D721Med (cell line): ENCODE data around the gene WFIKKN2.

Experiments
- DNase-seq: peaks from one replicate; pipeline ENCODE4 v3.0.0; 2011; ENCODE audit warnings: low spot score; ENCODE audit not compliant: insufficient read length
- FAIRE-seq: peaks from 2 replicates; lab custom pipeline; 2011; peaks lifted over from hg19 to GRCh38; lab: Jason Lieb, UNC
- TF ChIP-seq, protein P1 (sequence below): IDR thresholded peaks from 2 replicates; pipeline ENCODE4 v1.5.1; 2012; ENCODE audit warnings: mild to moderate bottlenecking, control low read depth; ENCODE audit not compliant: insufficient read depth; ENCODE audit errors: missing control alignments

Gene WFIKKN2

DNA sequence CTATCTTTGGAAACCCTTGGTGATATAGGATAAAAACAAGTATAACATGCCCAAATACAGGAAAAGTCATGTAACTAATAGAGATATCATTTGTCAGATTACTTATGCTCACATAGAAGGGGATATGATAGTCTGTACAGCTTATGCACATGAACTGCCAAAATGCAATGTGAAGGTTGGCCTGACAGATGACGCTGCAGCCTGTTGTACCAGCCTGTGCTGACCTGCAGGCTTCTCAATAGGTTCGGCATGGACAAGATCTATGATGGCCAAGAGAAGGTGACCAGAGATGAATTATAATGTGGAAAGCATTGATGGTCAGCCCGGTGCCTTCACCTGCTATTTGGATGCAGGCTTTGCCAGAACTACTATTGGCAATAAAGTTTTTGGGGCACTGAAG lies 12.7 kb downstream of the WFIKKN2 start:
- DNase-seq (no peak), FAIRE-seq (no peak)
- TF ChIP-seq, protein P1, sequence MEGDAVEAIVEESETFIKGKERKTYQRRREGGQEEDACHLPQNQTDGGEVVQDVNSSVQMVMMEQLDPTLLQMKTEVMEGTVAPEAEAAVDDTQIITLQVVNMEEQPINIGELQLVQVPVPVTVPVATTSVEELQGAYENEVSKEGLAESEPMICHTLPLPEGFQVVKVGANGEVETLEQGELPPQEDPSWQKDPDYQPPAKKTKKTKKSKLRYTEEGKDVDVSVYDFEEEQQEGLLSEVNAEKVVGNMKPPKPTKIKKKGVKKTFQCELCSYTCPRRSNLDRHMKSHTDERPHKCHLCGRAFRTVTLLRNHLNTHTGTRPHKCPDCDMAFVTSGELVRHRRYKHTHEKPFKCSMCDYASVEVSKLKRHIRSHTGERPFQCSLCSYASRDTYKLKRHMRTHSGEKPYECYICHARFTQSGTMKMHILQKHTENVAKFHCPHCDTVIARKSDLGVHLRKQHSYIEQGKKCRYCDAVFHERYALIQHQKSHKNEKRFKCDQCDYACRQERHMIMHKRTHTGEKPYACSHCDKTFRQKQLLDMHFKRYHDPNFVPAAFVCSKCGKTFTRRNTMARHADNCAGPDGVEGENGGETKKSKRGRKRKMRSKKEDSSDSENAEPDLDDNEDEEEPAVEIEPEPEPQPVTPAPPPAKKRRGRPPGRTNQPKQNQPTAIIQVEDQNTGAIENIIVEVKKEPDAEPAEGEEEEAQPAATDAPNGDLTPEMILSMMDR = no peak

DNA sequence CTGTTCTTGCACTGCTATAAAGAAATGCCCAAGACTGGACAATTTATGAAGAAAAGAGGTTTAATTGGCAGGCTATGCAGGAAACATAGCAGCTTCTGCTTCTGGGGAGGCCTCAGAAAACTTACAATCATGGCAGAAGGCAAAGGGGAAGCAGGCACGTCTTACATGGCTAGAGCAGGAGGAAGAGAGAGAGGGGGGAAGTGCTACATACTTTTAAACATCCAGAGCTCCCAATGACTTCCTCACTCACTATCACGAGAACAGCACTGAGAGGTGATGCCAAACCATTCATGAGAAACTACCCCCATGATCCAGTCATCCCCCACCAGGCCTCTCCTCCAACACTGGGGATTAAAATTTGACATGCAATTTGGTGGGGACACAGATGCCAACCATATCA lies 13.3 kb downstream of the WFIKKN2 start:
- no peak for FAIRE-seq
- TF ChIP-seq, protein P1 = no peak
- no peak for DNase-seq

DNA sequence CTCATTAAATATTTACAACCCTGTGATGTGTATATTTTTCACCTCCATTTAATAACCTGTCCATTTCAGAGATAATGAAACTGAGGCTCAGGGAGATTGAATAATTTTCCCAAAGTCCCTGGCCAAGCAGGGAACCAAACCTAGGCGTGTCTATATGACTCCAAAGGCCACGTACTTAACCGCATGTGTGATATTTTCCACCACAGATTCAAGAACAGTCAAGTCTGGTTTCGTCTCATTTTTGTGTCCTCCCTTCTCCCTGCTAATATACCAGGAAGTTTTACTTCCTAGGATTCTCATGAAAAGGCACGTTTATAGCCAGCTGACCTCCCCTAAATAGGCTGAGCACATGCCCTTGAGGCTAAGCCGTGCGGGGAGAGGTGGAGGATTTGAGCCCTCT lies 15.3 kb downstream of the WFIKKN2 start:
- DNase-seq (no peak), FAIRE-seq (no peak)
- TF ChIP-seq, protein P1 = no peak

DNA sequence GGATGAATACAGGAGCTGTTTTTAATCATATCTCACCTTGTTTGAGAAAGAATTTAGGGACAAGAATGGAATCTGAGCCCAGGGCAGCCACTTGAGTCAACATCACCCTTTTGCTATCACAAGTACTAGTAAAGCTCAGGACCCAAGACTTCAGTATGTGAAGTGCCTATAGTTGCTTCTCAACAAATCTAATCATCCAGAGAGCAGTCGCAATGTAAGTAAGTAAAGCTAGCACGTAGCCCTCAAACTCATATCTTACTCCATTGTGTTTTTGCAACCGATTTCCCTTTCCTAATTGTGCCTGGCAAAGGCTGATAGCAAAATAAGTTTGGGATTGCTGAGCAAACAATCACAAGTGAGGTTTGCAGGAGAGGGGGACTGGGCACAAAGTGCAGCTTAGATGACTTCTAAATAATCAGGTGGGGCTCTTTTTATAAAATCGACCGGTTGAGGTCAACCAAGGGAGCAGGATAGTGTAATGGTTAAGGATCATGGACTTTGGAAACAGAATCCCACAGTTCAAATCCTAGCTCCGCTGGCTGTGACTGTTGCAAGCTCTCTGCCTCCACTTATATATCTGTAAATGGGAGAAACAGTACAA lies 17.7 kb downstream of the WFIKKN2 start:
- DNase-seq (no peak), FAIRE-seq (no peak)
- TF ChIP-seq, protein P1 = no peak

DNA sequence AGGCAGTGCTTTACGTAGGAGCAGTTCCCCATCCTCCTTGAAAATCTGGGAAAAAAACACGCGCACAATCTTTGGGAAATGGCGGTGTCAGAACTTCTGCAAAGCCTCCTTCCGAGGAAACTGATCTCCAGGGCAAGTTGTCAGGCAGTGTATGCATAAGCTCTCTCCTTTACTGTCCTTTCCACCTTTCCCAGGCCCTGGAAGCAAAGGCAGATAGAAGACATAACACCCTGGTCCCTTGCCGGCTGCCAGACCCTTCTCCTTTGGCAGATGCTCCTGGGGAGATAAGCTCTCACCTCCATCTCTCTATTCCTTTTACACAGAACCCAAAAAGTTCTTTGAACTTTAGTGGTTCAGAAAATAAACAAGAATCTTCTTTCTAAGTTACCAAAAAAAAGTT lies 18.4 kb downstream of the WFIKKN2 start:
- FAIRE-seq = no peak
- no peak for DNase-seq
- TF ChIP-seq, protein P1 = no peak

DNA sequence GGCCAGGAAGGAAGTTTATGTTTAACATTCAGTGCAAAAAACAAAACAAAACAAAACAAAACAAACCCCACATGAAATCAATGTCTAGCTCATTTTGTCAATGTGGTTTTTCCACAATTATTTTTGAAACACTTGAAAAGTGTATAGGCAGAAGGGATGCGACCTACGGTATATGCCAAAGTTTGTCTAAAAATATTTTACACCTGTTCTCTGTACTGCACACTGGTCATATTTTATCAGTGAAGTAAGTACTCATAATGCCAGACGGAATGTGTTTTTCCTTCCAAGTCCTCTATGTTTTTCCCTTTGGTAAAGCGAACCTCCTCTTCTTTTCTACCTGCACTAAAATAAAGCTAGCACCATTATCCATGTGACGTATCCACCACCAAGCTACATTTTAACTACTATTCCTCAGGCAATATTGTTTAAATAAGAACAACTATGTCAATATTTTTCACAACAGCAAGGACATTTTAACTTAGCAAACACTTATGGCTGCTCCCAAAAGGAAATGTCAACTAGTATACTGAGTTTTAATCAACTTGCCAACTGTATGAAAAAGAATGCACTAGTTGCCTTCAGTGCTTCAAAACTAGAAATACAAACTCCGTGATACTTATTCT lies 20.4 kb downstream of the WFIKKN2 start:
- DNase-seq (no peak), FAIRE-seq (no peak)
- TF ChIP-seq, protein P1 = no peak

DNA sequence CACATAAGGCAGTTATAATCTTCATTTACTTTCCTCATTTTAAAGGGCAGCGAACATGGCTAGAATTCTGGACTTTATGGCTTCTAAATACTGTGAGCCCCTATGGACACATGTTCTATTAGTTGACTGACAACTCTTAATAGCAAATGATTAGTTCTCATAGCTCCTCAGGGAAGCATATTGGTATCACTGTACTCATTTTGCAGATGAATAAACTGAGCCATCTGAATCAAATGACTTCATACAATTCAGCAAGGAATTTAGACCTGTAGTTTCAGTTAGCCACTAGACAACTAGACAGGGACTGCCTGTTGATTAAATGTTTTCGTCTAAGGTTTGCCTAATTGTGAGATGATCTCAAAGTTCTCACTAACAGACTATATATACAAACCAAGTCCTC lies 21.0 kb downstream of the WFIKKN2 start:
- DNase-seq (no peak), FAIRE-seq (no peak)
- TF ChIP-seq, protein P1 = no peak
